ENCODE results near the gene TSPAN18.

GRCh38 chr11:44952082-44952481 is 225.3 kb downstream of the TSPAN18 start:
- TF ChIP-seq CTCF (IDR thresholded peaks at IDR 0.05 in 4 of 5, conservative IDR thresholded peaks at IDR 0.05 in 1 of 5) (no peak), POLR2A (IDR thresholded peaks at IDR 0.05) (no peak)

Measured in gastrocnemius medialis (tissue), 4 donors.